PC-9 (cell line): ENCODE measurements around the gene BLOC1S4. TPM values are rescaled to one million over a fixed set of nuclear protein-coding genes. Genes with fewer than 3 reads are reported as not detected.

Experiments used
- BruUV-seq: library from RNA; stranded (reverse); fragments of 400-500 nt; replicated peaks from 2 replicates; lab custom pipeline; 2021; lab: Mats Ljungman, UMichigan
- CTCF ChIA-PET: fragments of 300-600 bp; sonication (Branson Sonifier 250); formaldehyde crosslinking; loops from one replicate; lab custom pipeline; 2022; ENCODE audit warnings: antibody characterized with exemption; lab: Charles Lee
- POLR2A ChIA-PET: fragments of 300-600 bp; sonication (Branson Sonifier 250); formaldehyde crosslinking; loops from one replicate; lab custom pipeline; 2022; ENCODE audit warnings: antibody characterized with exemption; ENCODE audit not compliant: unreplicated experiment; lab: Charles Lee
- DNase-seq, 2 experiments: peaks; one replicate each; pipeline versions ENCODE4 v3.0.0 to v3.0.0-alpha.2; 2015 to 2022; ENCODE audit warnings: mixed read lengths in 1 of 2
- H2AFZ ChIP-seq: fragments of 200-600 bp; sonication (generic); 2 replicates; pipeline ENCODE4 v1.8.1; 2017; ENCODE audit warnings: antibody characterized with exemption
- H3F3A ChIP-seq: fragments of 200-600 bp; sonication (generic); 2 replicates; pipeline ENCODE4 v1.8.1; 2017; ENCODE audit warnings: antibody characterized with exemption, mild to moderate bottlenecking, low read depth; ENCODE audit not compliant: insufficient read depth
- H3K27ac ChIP-seq: fragments of 200-600 bp; sonication (generic); 2 replicates; pipeline ENCODE4 v1.6.1; 2016; ENCODE audit warnings: mixed run types
- H3K27me3 ChIP-seq: fragments of 200-600 bp; sonication (generic); 2 replicates; pipeline ENCODE4 v1.6.1; 2016; ENCODE audit warnings: low read depth, mixed run types; ENCODE audit not compliant: insufficient read depth
- H3K36me3 ChIP-seq: fragments of 200-600 bp; sonication (generic); 2 replicates; pipeline ENCODE4 v1.6.1; 2016; ENCODE audit warnings: low read depth, mixed run types
- H3K4me1 ChIP-seq: fragments of 200-600 bp; sonication (generic); replicated peaks from 2 replicates; pipeline ENCODE4 v1.6.1; 2016; ENCODE audit warnings: mixed run types; ENCODE audit not compliant: insufficient read depth
- H3K4me2 ChIP-seq: fragments of 200-600 bp; sonication (generic); 2 replicates; pipeline ENCODE4 v1.6.1; 2017; ENCODE audit warnings: mixed run types
- H3K4me3 ChIP-seq: fragments of 200-600 bp; sonication (generic); 2 replicates; pipeline ENCODE4 v1.6.1; 2016; ENCODE audit warnings: mixed run types
- H3K79me2 ChIP-seq: fragments of 200-600 bp; sonication (generic); 2 replicates; pipeline ENCODE4 v1.6.1; 2017; ENCODE audit warnings: low read depth, mixed run types
- H3K9me2 ChIP-seq: fragments of 200-600 bp; sonication (generic); 2 replicates; pipeline ENCODE4 v1.8.1; 2017; ENCODE audit warnings: mild to moderate bottlenecking; ENCODE audit not compliant: insufficient read depth
- H3K9me3 ChIP-seq: fragments of 200-600 bp; sonication (generic); 2 replicates; pipeline ENCODE4 v1.8.1; 2016; ENCODE audit warnings: low read depth; ENCODE audit not compliant: insufficient read depth
- H4K20me1 ChIP-seq: fragments of 200-600 bp; sonication (generic); 2 replicates; pipeline ENCODE4 v1.8.1; 2017; ENCODE audit not compliant: insufficient read depth
- EZH2 ChIP-seq: fragments of 200-600 bp; sonication (generic); IDR thresholded peaks from 2 replicates; pipeline ENCODE4 v1.8.0; 2017; ENCODE audit warnings: antibody characterized with exemption, low read depth
- intact Hi-C: fragments of 100-400 bp; cut with micrococcal nuclease; formaldehyde crosslinking; loops from one replicate; pipeline ENCODE4 v1.10.0; 2022; ENCODE audit not compliant: unreplicated experiment
- total RNA-seq: library from RNA; stranded (reverse); gene quantifications from 2 replicates; pipeline ENCODE4 v1.2.3, GENCODE V29; 2021
- TF ChIP-seq, protein P1 (sequence below): fragments of 200-600 bp; sonication (generic); conservative IDR thresholded peaks from 2 replicates; pipeline ENCODE4 v1.6.1; 2017; ENCODE audit warnings: mixed run types, antibody characterized with exemption, mild to moderate bottlenecking, moderate library complexity

BLOC1S4 gene
- total RNA-seq, 1 experiment from 2014 or later = 11.7 TPM

DNA sequence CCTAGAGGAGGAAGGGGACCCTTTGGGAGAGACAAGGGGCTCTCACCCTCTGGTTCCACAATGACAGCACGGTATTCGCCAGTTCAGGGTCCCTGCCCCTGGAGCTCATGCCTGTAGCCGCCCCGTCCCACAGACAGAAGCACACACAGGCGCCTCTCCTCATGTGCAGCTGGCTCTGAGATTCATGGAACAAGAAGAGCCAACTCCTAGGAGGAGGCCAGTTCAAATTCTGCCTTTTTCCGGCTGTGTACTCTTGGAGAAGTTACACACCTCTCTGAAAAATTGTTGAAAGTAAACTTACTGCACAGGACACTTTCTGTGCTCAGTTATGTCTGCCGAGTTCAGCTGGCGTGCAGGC, 15.3 kb downstream of the BLOC1S4 start:
- TF ChIP-seq, protein P1, sequence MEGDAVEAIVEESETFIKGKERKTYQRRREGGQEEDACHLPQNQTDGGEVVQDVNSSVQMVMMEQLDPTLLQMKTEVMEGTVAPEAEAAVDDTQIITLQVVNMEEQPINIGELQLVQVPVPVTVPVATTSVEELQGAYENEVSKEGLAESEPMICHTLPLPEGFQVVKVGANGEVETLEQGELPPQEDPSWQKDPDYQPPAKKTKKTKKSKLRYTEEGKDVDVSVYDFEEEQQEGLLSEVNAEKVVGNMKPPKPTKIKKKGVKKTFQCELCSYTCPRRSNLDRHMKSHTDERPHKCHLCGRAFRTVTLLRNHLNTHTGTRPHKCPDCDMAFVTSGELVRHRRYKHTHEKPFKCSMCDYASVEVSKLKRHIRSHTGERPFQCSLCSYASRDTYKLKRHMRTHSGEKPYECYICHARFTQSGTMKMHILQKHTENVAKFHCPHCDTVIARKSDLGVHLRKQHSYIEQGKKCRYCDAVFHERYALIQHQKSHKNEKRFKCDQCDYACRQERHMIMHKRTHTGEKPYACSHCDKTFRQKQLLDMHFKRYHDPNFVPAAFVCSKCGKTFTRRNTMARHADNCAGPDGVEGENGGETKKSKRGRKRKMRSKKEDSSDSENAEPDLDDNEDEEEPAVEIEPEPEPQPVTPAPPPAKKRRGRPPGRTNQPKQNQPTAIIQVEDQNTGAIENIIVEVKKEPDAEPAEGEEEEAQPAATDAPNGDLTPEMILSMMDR = no peak
- TF ChIP-seq EZH2 = no peak
- H3K4me3 ChIP-seq = no peak overlapping the region
- POLR2A ChIA-PET = no interaction called here
- no peak overlapping the region for H3K4me2 ChIP-seq
- CTCF ChIA-PET = no interaction called here
- intact Hi-C loops = no loop called here
- H3K9me2 ChIP-seq = no peaks in the 10 kb centered on the region
- peaks cover 5% of the 10 kb centered on the region; the same call in 1 of the 2 replicates for H3F3A ChIP-seq
- peaks cover 25% of the 10 kb centered on the region for H3K4me1 ChIP-seq
- H3K9me3 ChIP-seq = no peaks in the 10 kb centered on the region
- no TSS peak for BruUV-seq
- H2AFZ ChIP-seq = no peak overlapping the region
- no peaks in the 10 kb centered on the region for H3K27me3 ChIP-seq
- peak overlapping the region; percentile 100; the same call in 1 of the 2 replicates for H3K27ac ChIP-seq
- H3K36me3 ChIP-seq = no peaks in the 10 kb centered on the region
- no peaks in the 10 kb centered on the region for H4K20me1 ChIP-seq
- DNase-seq = peak in 1 of 2 experiments; percentile 22
- H3K79me2 ChIP-seq = 0 out of 2 replicates have a peak, but pooled peaks cover 3% of the 10 kb centered on the region

DNA sequence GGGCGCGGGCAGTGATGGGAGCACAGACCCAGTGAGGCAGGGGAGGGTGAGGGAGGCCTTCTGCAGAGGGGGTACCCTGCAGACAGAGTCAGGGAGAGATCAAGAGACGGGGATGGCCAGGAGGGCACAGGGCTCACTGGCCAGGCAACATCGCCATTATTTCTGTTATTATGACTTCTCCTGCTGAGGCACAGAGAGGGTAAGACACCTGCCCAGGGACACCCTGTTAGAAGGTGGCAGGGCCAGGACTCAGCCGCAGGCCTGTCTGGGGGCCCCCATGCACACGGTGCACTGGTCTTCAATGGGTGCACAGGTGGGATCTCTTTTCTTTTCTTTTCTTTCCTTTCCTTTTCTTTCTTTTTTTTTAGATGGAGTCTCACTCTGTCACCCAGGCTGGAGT, 15.8 kb downstream of the BLOC1S4 start:
- DNase-seq = no peak
- TF ChIP-seq, protein P1 = no peak
- TF ChIP-seq EZH2 = no peak
- Histone ChIP-seq H3K79me2 (0 out of 2 replicates have a peak, but pooled peaks cover 3% of the 10 kb centered on the region), H3K27me3 (no peaks in the 10 kb centered on the region), H3K9me3 (no peaks in the 10 kb centered on the region), H3K4me1 (peaks cover 25% of the 10 kb centered on the region), H2AFZ (no peak overlapping the region), H4K20me1 (no peaks in the 10 kb centered on the region), H3K4me3 (no peak overlapping the region), H3K9me2 (no peaks in the 10 kb centered on the region), H3K36me3 (no peaks in the 10 kb centered on the region), H3F3A (peaks cover 5% of the 10 kb centered on the region; the same call in 1 of the 2 replicates), H3K4me2 (0 out of 2 replicates have a peak overlapping the region, but pooled peaks have one; percentile 78), H3K27ac (peak overlapping the region; percentile 100)
- CTCF ChIA-PET = no interaction called here
- BruUV-seq = TSS peak; percentile 89
- intact Hi-C loops = loop anchor here (1.0 kb wide), 1 partner anchor 18 kb away; no protein-coding TSS in a partner anchor
- POLR2A ChIA-PET = interaction anchor here (1.6 kb wide), 1 partner anchor 39 kb away, joined by 11 read pairs; no protein-coding TSS in a partner anchor

DNA sequence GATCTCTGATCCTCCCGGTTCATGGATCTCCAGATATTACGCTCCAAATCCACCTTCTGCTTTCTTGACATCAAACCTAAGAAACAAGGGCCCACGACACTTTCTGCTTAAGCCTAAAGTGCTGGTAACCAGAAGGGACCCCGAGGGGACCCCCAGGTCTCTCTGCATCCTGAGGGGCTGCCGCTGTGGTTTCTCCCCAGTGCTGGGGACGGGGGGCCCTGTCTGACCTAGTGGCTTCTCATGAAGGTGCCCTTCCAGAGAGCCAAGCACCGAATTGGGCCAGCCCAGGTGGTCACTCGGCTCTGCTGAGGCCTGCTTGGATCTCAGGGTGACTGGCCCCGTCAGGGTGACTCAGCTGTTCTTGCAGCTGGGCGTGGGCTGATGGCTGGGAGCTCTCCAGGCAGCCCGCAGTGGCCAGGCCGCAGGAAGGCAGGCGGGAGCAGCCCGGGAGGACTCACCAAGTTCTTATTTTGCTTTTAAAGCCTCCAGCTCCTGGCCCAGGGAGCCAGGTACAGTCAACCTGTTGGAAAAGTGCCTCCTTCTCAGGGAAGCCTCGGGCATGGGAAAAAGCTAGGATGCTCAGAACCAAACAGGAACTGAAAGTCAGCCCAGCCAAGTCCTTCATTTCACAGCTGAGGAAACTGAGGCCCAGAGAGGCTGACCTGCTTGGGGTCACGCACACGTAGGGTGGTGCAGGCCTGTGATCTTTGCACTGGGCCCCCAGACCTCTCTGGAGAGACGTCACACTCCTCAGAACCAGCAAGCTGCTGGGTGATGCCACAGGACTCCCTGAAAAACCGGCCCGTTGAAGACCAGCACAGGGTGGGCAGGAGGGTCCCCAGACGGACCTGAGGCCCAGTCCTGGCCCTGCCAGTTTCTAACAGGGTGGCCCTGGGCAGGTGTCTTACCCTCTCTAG, 16.7 kb downstream of the BLOC1S4 start:
- Histone ChIP-seq H2AFZ (no peak overlapping the region), H3K9me2 (no peaks in the 10 kb centered on the region), H3K4me3 (peak overlapping the region; percentile 44; the same call in 1 of the 2 replicates), H3K9me3 (no peaks in the 10 kb centered on the region), H3K79me2 (0 out of 2 replicates have a peak, but pooled peaks cover 3% of the 10 kb centered on the region), H3F3A (peaks cover 5% of the 10 kb centered on the region; the same call in 1 of the 2 replicates), H3K4me1 (peaks cover 25% of the 10 kb centered on the region), H3K27ac (peak overlapping the region; percentile 100), H4K20me1 (no peaks in the 10 kb centered on the region), H3K36me3 (no peaks in the 10 kb centered on the region), H3K27me3 (no peaks in the 10 kb centered on the region), H3K4me2 (peak overlapping the region; percentile 78)
- ChIA-PET POLR2A (interaction anchor here (0.6 to 1.6 kb wide), 7 partner anchors 14 to 1652 kb away, joined by 3 to 21 read pairs (median 5); no protein-coding TSS in a partner anchor), CTCF (no interaction called here)
- intact Hi-C loops = loop anchor here (1.0 kb wide), 1 partner anchor 17 kb away; no protein-coding TSS in a partner anchor
- peak; percentile 84 to 89 for DNase-seq
- TF ChIP-seq, protein P1 = no peak
- TF ChIP-seq EZH2 = no peak
- TSS peak; percentile 97 for BruUV-seq
